ENCODE results near the gene SLC25A43.
A peak's percentile ranks its signal among the peaks of the same experiment; 100 is the strongest.
"Not testable (repeated sequence)": the region's sequence is repeated elsewhere in the genome, so short reads cannot be mapped to it uniquely, and the experiment has no call there.

The SLC25A43 gene

GRCh38 chrX:119410027-119410819 lies 11.1 kb downstream of the SLC25A43 start:
- DNase-seq: peak; percentile 58

- no peak for DNase-seq
Measured at GRCh38 chrX:119410854-119411253, 11.7 kb downstream of the SLC25A43 start.

- DNase-seq: no peak
Measured at GRCh38 chrX:119411959-119412358, 12.8 kb downstream of the SLC25A43 start.

GRCh38 chrX:119417376-119417775 lies 18.2 kb downstream of the SLC25A43 start:
- DNase-seq: no peak

GRCh38 chrX:119417842-119418241 lies 18.7 kb downstream of the SLC25A43 start:
- no peak for DNase-seq

- no peak for DNase-seq
Measured at GRCh38 chrX:119419146-119419545, 20.0 kb downstream of the SLC25A43 start.

- DNase-seq: no peak
Measured at GRCh38 chrX:119419898-119420297, 20.8 kb downstream of the SLC25A43 start.

GRCh38 chrX:119421016-119421705 lies 22.0 kb downstream of the SLC25A43 start:
- DNase-seq: no peak

- no peak for DNase-seq
Measured at GRCh38 chrX:119423631-119424030, 24.5 kb downstream of the SLC25A43 start.

- no peak for DNase-seq
Measured at GRCh38 chrX:119424999-119425398, 25.9 kb downstream of the SLC25A43 start.

GRCh38 chrX:119427024-119427794 lies 28.1 kb downstream of the SLC25A43 start:
- DNase-seq: peak; percentile 36

- DNase-seq: no peak
Measured at GRCh38 chrX:119427795-119428185, 28.7 kb downstream of the SLC25A43 start.

- DNase-seq: no peak
Measured at GRCh38 chrX:119429471-119429870, 30.3 kb downstream of the SLC25A43 start.

- DNase-seq: not testable (repeated sequence)
Measured at GRCh38 chrX:119441295-119441694, 42.2 kb downstream of the SLC25A43 start.

- DNase-seq: no peak
Measured at GRCh38 chrX:119442286-119442685, 43.1 kb downstream of the SLC25A43 start.

GRCh38 chrX:119453202-119453601 lies 54.1 kb downstream of the SLC25A43 start:
- no peak for DNase-seq

- DNase-seq: peak; percentile 43
Measured at GRCh38 chrX:119455264-119455663, 56.1 kb downstream of the SLC25A43 start.

- DNase-seq: peak; percentile 13
Measured at GRCh38 chrX:119459181-119459580, 60.0 kb downstream of the SLC25A43 start.

GRCh38 chrX:119465555-119465954 lies 66.4 kb downstream of the SLC25A43 start:
- DNase-seq: no peak

- DNase-seq: no peak
Measured at GRCh38 chrX:119466970-119467369, 67.8 kb downstream of the SLC25A43 start.

- DNase-seq: no peak
Measured at GRCh38 chrX:119467433-119467832, 68.3 kb downstream of the SLC25A43 start.

GRCh38 chrX:119467842-119468550 lies 68.9 kb downstream of the SLC25A43 start, which contains the start of gene SLC25A5:
SLC25A5 (plus strand) TSS chrX:119468444; CDS start chrX:119468516, 72 bp downstream.
- DNase-seq: peak; percentile 76

Data from fibroblast of skin of abdomen (primary cell).